Liver (tissue), 3 donors: Measurements from ENCODE around the gene PYGM.

Source experiments
- CTCF ChIP-seq: fragments of 150-350 bp; IDR thresholded peaks from 2 replicates; pipeline ENCODE4 v1.5.1; 2017; ENCODE audit warnings: improper control_type of control experiment, low read depth, low read length; ENCODE audit not compliant: missing input control
- MAX ChIP-seq: IDR thresholded peaks from 2 replicates; pipeline ENCODE4 v1.6.1; 2016; ENCODE audit warnings: antibody characterized with exemption
- RAD21 ChIP-seq, 2 donors: IDR thresholded peaks; 2 replicates each; pipeline ENCODE4 v1.6.1; 2016; ENCODE audit warnings: antibody characterized with exemption in 2 of 2, mild to moderate bottlenecking in 2 of 2
- REST ChIP-seq: IDR thresholded peaks from 2 replicates; pipeline ENCODE4 v1.6.1; 2016; ENCODE audit warnings: antibody characterized with exemption, mild to moderate bottlenecking
- YY1 ChIP-seq: IDR thresholded peaks from 2 replicates; pipeline ENCODE4 v1.6.1; 2016; ENCODE audit warnings: antibody characterized with exemption, mild to moderate bottlenecking
- donor health status: healthy.
- donor health status: healthy.

GRCh38 chr11:64765291-64765850 is 5.6 kb upstream of the PYGM start:
- TF ChIP-seq CTCF (no peak), RAD21 (IDR thresholded peaks at IDR 0.05) (no peak), YY1 (no peak), MAX (no peak), REST (no peak)
